OCI-LY1 (cell line): ENCODE results near the gene SHISA5.
"Not testable (repeated sequence)": the region's sequence is repeated elsewhere in the genome, so short reads cannot be mapped to it uniquely, and the experiment has no call there.

Experiments
- CTCF ChIP-seq: fragments of 200-600 bp; sonication (generic), shearing (Covaris generic); IDR thresholded peaks from 2 replicates; pipeline ENCODE4 v1.5.1; 2017; ENCODE audit warnings: mild to moderate bottlenecking, antibody characterized with exemption, low read length, moderate library complexity, mixed read lengths
- EZH2 ChIP-seq: fragments of 200-600 bp; sonication (generic), shearing (Covaris generic); IDR thresholded peaks from 2 replicates; pipeline ENCODE4 v1.8.0; 2017; ENCODE audit warnings: borderline replicate concordance, mixed run types, mild to moderate bottlenecking, antibody characterized with exemption, low read length, moderate library complexity, mixed read lengths

- not testable (repeated sequence) for TF ChIP-seq CTCF, EZH2
Measured at GRCh38 chr3:48551651-48552050, 47.7 kb upstream of the SHISA5 start.
